Common myeloid progenitor, CD34-positive (primary cell): ENCODE data around the gene RPL36A.

Experiments used
- CTCF ChIA-PET: fragments of 350-600 bp; sonication (Branson Sonifier 250); formaldehyde crosslinking; loops from one replicate; lab custom pipeline; 2021; ENCODE audit warnings: antibody characterized with exemption; lab: Charles Lee
- POLR2A ChIA-PET: fragments of 350-600 bp; sonication (Branson Sonifier 250); formaldehyde crosslinking; loops from one replicate; lab custom pipeline; 2021; ENCODE audit warnings: antibody characterized with exemption; lab: Charles Lee
- DNase-seq, 3 donors: peaks; one replicate each; pipeline versions ENCODE4 v3.0.0 to v3.0.0-alpha.2; 2013
- H3K27ac ChIP-seq, 2 experiments: 1 replicate in 1 of 2; 2 replicates in 1 of 2; pipeline ENCODE4 v1.7.0; 2013; ENCODE audit warnings: inconsistent platforms in 2 of 2, low read length in 2 of 2, mild to moderate bottlenecking in 2 of 2, low read depth in 1 of 2, moderate library complexity in 1 of 2; ENCODE audit not compliant: severe bottlenecking in 2 of 2, insufficient read depth in 1 of 2, poor library complexity in 1 of 2
- H3K27me3 ChIP-seq, 5 experiments: replicated peaks in 2 of 5; 1 replicate in 3 of 5; 2 replicates in 2 of 5; pipeline versions ENCODE4 v1.6.1 to v1.7.0; 2013; ENCODE audit warnings: low read length in 4 of 5, mild to moderate bottlenecking in 2 of 5, moderate library complexity in 2 of 5, inconsistent platforms in 1 of 5; ENCODE audit not compliant: insufficient read depth in 5 of 5, control insufficient read depth in 4 of 5
- H3K36me3 ChIP-seq, 4 experiments: 1 replicate in 2 of 4; 2 replicates in 2 of 4; pipeline versions ENCODE4 v1.6.1 to v1.7.0; 2013; ENCODE audit warnings: low read length in 3 of 4, control low read depth in 1 of 4, mild to moderate bottlenecking in 1 of 4; ENCODE audit not compliant: control insufficient read depth in 4 of 4, insufficient read depth in 4 of 4
- H3K4me1 ChIP-seq, 4 experiments: 1 replicate in 3 of 4; 2 replicates in 1 of 4; pipeline versions ENCODE4 v1.6.1 to v1.7.1; 2013; ENCODE audit warnings: low read length in 3 of 4, mild to moderate bottlenecking in 3 of 4, control low read depth in 1 of 4, inconsistent platforms in 1 of 4, moderate library complexity in 1 of 4; ENCODE audit not compliant: control insufficient read depth in 4 of 4, insufficient read depth in 4 of 4; ENCODE audit errors: control extremely low read depth in 1 of 4
- H3K4me3 ChIP-seq, 7 experiments: 1 replicate in 4 of 7; 2 replicates in 3 of 7; pipeline versions ENCODE4 v1.5.1 to v1.7.0; 2013; ENCODE audit warnings: mild to moderate bottlenecking in 7 of 7, low read length in 6 of 7, moderate library complexity in 6 of 7, inconsistent platforms in 2 of 7, low read depth in 2 of 7, control low read depth in 1 of 7; ENCODE audit not compliant: insufficient read depth in 4 of 7, control insufficient read depth in 1 of 7; ENCODE audit errors: extremely low read depth in 1 of 7
- H3K9me3 ChIP-seq, 5 experiments: 1 replicate in 4 of 5; 2 replicates in 1 of 5; pipeline versions ENCODE4 v1.6.1 to v1.7.1; 2013; ENCODE audit warnings: low read length in 4 of 5, mild to moderate bottlenecking in 2 of 5, inconsistent platforms in 1 of 5, low read depth in 1 of 5, moderate library complexity in 1 of 5; ENCODE audit not compliant: control insufficient read depth in 4 of 5, insufficient read depth in 2 of 5; ENCODE audit errors: control extremely low read depth in 1 of 5
- WGBS: methylation state at CpG from one replicate; pipeline ENCODE4 v1.1.5; 2013; ENCODE audit not compliant: insufficient coverage; 5-methylcytosine and 5-hydroxymethylcytosine counted together

RPL36A gene

GRCh38 chrX:101407167-101407747, 16.4 kb downstream of the RPL36A start:
- H3K9me3 ChIP-seq = peaks cover 0 to 3% (median 0%) of the 10 kb centered on the region in 5 experiments
- no peaks in the 10 kb centered on the region for H3K27me3 ChIP-seq
- peaks cover 0 to 28% (median 12%) of the 10 kb centered on the region in 4 experiments for H3K4me1 ChIP-seq
- H3K36me3 ChIP-seq = peaks cover 0 to 11% (median 4%) of the 10 kb centered on the region in 4 experiments
- 39% methylated on average over 9 of the region's 15 CpGs for WGBS
- H3K27ac ChIP-seq = peak overlapping the region; percentile 96 to 98
- CTCF ChIA-PET = no interaction called here
- DNase-seq = peak in 2 of 3 donors; percentile 63 to 68
- H3K4me3 ChIP-seq = peak overlapping the region; percentile 68 to 96 (median 79)
- POLR2A ChIA-PET = interaction anchor here (0.9 to 1.0 kb wide), 2 partner anchors 11 to 16 kb away, joined by 5 to 7 read pairs; partner anchors contain the start of gene RPL36A

- ChIA-PET CTCF (no interaction called here), POLR2A (interaction anchor here (0.9 to 1.0 kb wide), 2 partner anchors 10 to 17 kb away, joined by 5 to 7 read pairs; partner anchors contain the start of gene RPL36A)
- Histone ChIP-seq H3K27me3 (no peaks in the 10 kb centered on the region), H3K4me1 (peaks cover 0 to 28% (median 12%) of the 10 kb centered on the region in 4 experiments), H3K36me3 (peaks cover 0 to 18% (median 6%) of the 10 kb centered on the region in 4 experiments), H3K4me3 (peak within 1 kb of the TSS; percentile 68 to 96 (median 79)), H3K27ac (peak within 1 kb of the TSS; percentile 96 to 98), H3K9me3 (peaks cover 0 to 3% (median 0%) of the 10 kb centered on the region in 5 experiments)
- DNase-seq = peak; percentile 97 to 99 (median 99)
- WGBS = 16% methylated on average over 31 of the region's 47 CpGs
These were observed 17.1 kb downstream of the RPL36A start, which contains the start of the genes GLA and HNRNPH2 for GRCh38 chrX:101407748-101408531. TSS of gene GLA (minus strand) at chrX:101407925. CDS start at chrX:101407903, 22 bp downstream. TSS of gene HNRNPH2 (plus strand) at chrX:101408222. CDS start at chrX:101411989, 3,767 bp downstream.

DNA sequence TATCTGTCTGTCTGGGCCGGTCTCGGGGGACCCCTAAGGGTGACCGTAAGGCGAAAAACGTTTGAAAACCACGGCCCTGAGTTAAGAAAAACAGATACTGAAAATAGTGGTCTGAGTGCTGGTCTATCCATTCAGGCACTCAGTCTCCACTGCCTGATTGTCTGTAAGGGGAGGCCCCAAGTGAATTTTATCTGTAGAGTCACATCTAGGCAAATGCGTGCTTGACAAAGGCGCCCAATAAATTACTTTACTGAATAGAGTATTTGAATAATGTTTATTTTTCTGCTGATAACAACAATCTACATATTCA, 17.7 kb downstream of the RPL36A start:
- DNase-seq = no peak
- H3K9me3 ChIP-seq = peaks cover 0 to 3% (median 0%) of the 10 kb centered on the region in 5 experiments
- H3K4me1 ChIP-seq = peaks cover 0 to 28% (median 12%) of the 10 kb centered on the region in 4 experiments
- WGBS = 30% methylated on average over 5 of the region's 8 CpGs
- H3K36me3 ChIP-seq = peaks cover 0 to 17% (median 6%) of the 10 kb centered on the region in 4 experiments
- H3K27ac ChIP-seq = peak overlapping the region; percentile 96 to 98
- ChIA-PET POLR2A (no interaction called here), CTCF (no interaction called here)
- no peaks in the 10 kb centered on the region for H3K27me3 ChIP-seq
- peak overlapping the region; percentile 31 to 96 (median 71) for H3K4me3 ChIP-seq

DNA sequence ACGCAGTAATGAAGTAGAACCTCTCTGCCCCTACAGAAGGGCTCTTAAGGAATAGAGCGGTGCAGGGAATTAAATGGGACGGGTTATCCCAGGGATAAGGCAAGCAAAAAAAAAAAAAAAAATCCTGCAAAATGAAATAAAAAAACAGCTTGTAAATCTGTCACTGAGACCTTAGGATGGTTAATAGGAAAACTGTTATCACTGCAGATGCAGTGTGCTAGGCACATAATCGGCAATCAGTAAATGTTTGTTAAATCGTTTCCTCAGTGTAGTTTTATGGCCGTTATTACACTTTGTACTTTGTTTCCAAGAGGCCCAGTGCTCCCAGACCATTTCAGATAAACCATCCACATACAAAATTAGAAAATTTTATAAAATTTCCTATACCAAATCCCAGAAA, 18.2 kb downstream of the RPL36A start:
- ChIA-PET CTCF (interaction anchor here (0.6 kb wide), 1 partner anchor 41 kb away, joined by 4 read pairs; no protein-coding TSS in a partner anchor), POLR2A (no interaction called here)
- Histone ChIP-seq H3K9me3 (peaks cover 0 to 3% (median 0%) of the 10 kb centered on the region in 5 experiments), H3K4me3 (peak overlapping the region in 6 of 7 experiments; percentile 68 to 96 (median 74)), H3K27me3 (no peaks in the 10 kb centered on the region), H3K4me1 (peaks cover 0 to 28% (median 12%) of the 10 kb centered on the region in 4 experiments), H3K36me3 (peaks cover 0 to 14% (median 4%) of the 10 kb centered on the region in 4 experiments), H3K27ac (peak overlapping the region; percentile 96 to 98)
- WGBS = 92% methylated on average over 2 of the region's 6 CpGs
- no peak for DNase-seq

GRCh38 chrX:101410461-101410860, 19.6 kb downstream of the RPL36A start:
- peak overlapping the region in 1 of 2 experiments; percentile 61 for H3K27ac ChIP-seq
- peaks cover 0 to 14% (median 4%) of the 10 kb centered on the region in 4 experiments for H3K36me3 ChIP-seq
- DNase-seq = peak in 2 of 3 donors; percentile 45 to 53
- ChIA-PET CTCF (no interaction called here), POLR2A (no interaction called here)
- peaks cover 0 to 28% (median 12%) of the 10 kb centered on the region in 4 experiments for H3K4me1 ChIP-seq
- peak overlapping the region in 2 of 7 experiments; percentile 17 to 96 for H3K4me3 ChIP-seq
- 60% methylated on average over 2 of the region's 7 CpGs for WGBS
- H3K27me3 ChIP-seq = no peaks in the 10 kb centered on the region
- peaks cover 0 to 3% (median 0%) of the 10 kb centered on the region in 5 experiments for H3K9me3 ChIP-seq

DNA sequence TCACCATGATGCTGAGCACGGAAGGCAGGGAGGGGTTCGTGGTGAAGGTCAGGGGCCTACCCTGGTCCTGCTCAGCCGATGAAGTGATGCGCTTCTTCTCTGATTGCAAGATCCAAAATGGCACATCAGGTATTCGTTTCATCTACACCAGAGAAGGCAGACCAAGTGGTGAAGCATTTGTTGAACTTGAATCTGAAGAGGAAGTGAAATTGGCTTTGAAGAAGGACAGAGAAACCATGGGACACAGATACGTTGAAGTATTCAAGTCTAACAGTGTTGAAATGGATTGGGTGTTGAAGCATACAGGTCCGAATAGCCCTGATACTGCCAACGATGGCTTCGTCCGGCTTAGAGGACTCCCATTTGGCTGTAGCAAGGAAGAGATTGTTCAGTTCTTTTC, 21.2 kb downstream of the RPL36A start:
- H3K9me3 ChIP-seq = peaks cover 0 to 3% (median 0%) of the 10 kb centered on the region in 5 experiments
- 89% methylated on average over 10 of the region's 10 CpGs for WGBS
- H3K4me1 ChIP-seq = peaks cover 0 to 20% (median 9%) of the 10 kb centered on the region in 4 experiments
- no peaks in the 10 kb centered on the region for H3K27me3 ChIP-seq
- ChIA-PET POLR2A (no interaction called here), CTCF (interaction anchor here (0.6 kb wide), 1 partner anchor 17 kb away, joined by 3 read pairs; no protein-coding TSS in a partner anchor)
- no peak overlapping the region for H3K27ac ChIP-seq
- no peak for DNase-seq
- H3K36me3 ChIP-seq = peaks cover 0 to 14% (median 4%) of the 10 kb centered on the region in 4 experiments
- H3K4me3 ChIP-seq = no peak overlapping the region
